H1 (cell line): Measurements from ENCODE around the gene PRKCZ. TPM values are rescaled to one million over a fixed set of nuclear protein-coding genes. Genes with fewer than 3 reads are reported as not detected.

Experiments
- CTCF ChIA-PET: fragments of 300-600 bp; sonication (Branson Sonifier 250); formaldehyde crosslinking; loops from one replicate; lab custom pipeline; 2021; ENCODE audit not compliant: partially characterized antibody; lab: Charles Lee
- POLR2A ChIA-PET: fragments of 300-600 bp; sonication (Branson Sonifier 250); formaldehyde crosslinking; loops from one replicate; lab custom pipeline; 2021; ENCODE audit warnings: inconsistent platforms; ENCODE audit not compliant: partially characterized antibody; lab: Charles Lee
- DNase-seq, 2 experiments: peaks; one replicate each; pipeline versions ENCODE4 v3.0.0 to v3.0.0-alpha.2; 2010 to 2022; ENCODE audit warnings: low spot score in 2 of 2, low read depth in 1 of 2, mixed read lengths in 1 of 2
- FAIRE-seq: peaks from 2 replicates; lab custom pipeline; 2011; peaks lifted over from hg19 to GRCh38; lab: Jason Lieb, UNC
- H2AFZ ChIP-seq: 2 replicates; pipeline ENCODE4 v1.8.1; 2012; ENCODE audit warnings: low read length, inconsistent platforms
- H2AK5ac ChIP-seq: 2 replicates; pipeline ENCODE4 v1.6.1; 2013; ENCODE audit warnings: low read depth, low read length
- H2BK120ac ChIP-seq: replicated peaks from 2 replicates; pipeline ENCODE3; 2013; ENCODE audit warnings: low read depth, low read length, inconsistent platforms
- H2BK12ac ChIP-seq: 2 replicates; pipeline ENCODE4 v1.6.1; 2013; ENCODE audit warnings: low read depth, low read length
- H2BK15ac ChIP-seq: 2 replicates; pipeline ENCODE4 v1.6.1; 2013; ENCODE audit warnings: low read length
- H2BK20ac ChIP-seq: 2 replicates; pipeline ENCODE4 v1.6.1; 2013; ENCODE audit warnings: low read length
- H2BK5ac ChIP-seq: 2 replicates; pipeline ENCODE4 v1.6.1; 2013; ENCODE audit warnings: low read depth, low read length
- H3K14ac ChIP-seq: 2 replicates; pipeline ENCODE4 v1.6.1; 2013; ENCODE audit warnings: inconsistent platforms; ENCODE audit not compliant: insufficient read length
- H3K18ac ChIP-seq: 2 replicates; pipeline ENCODE4 v1.6.1; 2013; ENCODE audit warnings: low read length; ENCODE audit errors: extremely low read depth
- H3K23ac ChIP-seq: 2 replicates; pipeline ENCODE4 v1.6.1; 2013; ENCODE audit warnings: inconsistent platforms; ENCODE audit not compliant: insufficient read length
- H3K23me2 ChIP-seq: 2 replicates; pipeline ENCODE4 v1.6.1; 2013; ENCODE audit warnings: low read depth, low read length
- H3K27ac ChIP-seq: 2 replicates; pipeline ENCODE4 v1.6.1; 2011; ENCODE audit warnings: low read depth, low read length, inconsistent platforms
- H3K27me3 ChIP-seq, 4 experiments: replicated peaks in 1 of 4; 1 replicate in 1 of 4; 2 replicates in 3 of 4; pipeline versions ENCODE4 v1.6.1 to v1.8.1; 2011 to 2013; ENCODE audit warnings: low read length in 3 of 4, mild to moderate bottlenecking in 3 of 4, inconsistent platforms in 2 of 4, mixed read lengths in 2 of 4, moderate library complexity in 1 of 4; ENCODE audit not compliant: control insufficient read depth in 3 of 4, insufficient read depth in 3 of 4; ENCODE audit errors: extremely low read depth in 1 of 4
- H3K36me3 ChIP-seq, 4 experiments: 2 replicates each; pipeline versions ENCODE4 v1.6.1 to v1.8.1; 2011 to 2013; ENCODE audit warnings: mild to moderate bottlenecking in 4 of 4, low read length in 3 of 4, moderate library complexity in 2 of 4, control low read depth in 1 of 4, inconsistent platforms in 1 of 4; ENCODE audit not compliant: insufficient read depth in 4 of 4, control insufficient read depth in 2 of 4
- H3K4ac ChIP-seq: replicated peaks from 2 replicates; pipeline ENCODE3; 2013; ENCODE audit warnings: low read length, low read depth, mixed read lengths, inconsistent platforms; ENCODE audit not compliant: insufficient read length
- H3K4me1 ChIP-seq, 4 experiments: replicated peaks in 1 of 4; 1 replicate in 1 of 4; 2 replicates in 3 of 4; pipeline versions ENCODE4 v1.6.1 to v1.8.1; 2011 to 2013; ENCODE audit warnings: low read length in 3 of 4, inconsistent platforms in 2 of 4, mixed read lengths in 1 of 4; ENCODE audit not compliant: insufficient read depth in 4 of 4, control insufficient read depth in 3 of 4
- H3K4me2 ChIP-seq, 2 experiments: 2 replicates each; pipeline versions ENCODE4 v1.6.1 to v1.8.1; 2011 to 2013; ENCODE audit warnings: low read depth in 2 of 2, low read length in 2 of 2, control low read depth in 1 of 2, inconsistent platforms in 1 of 2, mild to moderate bottlenecking in 1 of 2; ENCODE audit not compliant: insufficient read depth in 1 of 2
- H3K4me3 ChIP-seq, 4 experiments: fragments of 200-600, 300-600 bp in 1 of 4; sonication (generic), shearing (Covaris generic), sonication (Bioruptor Twin) in 1 of 4; 2 replicates each; pipeline versions ENCODE4 v1.5.1 to v1.8.1; 2011 to 2016; ENCODE audit warnings: low read length in 4 of 4, low read depth in 3 of 4, control low read depth in 2 of 4, inconsistent platforms in 2 of 4, mild to moderate bottlenecking in 2 of 4, mixed read lengths in 1 of 4, moderate library complexity in 1 of 4; ENCODE audit not compliant: insufficient read depth in 2 of 4; ENCODE audit errors: extremely low read depth in 1 of 4
- H3K56ac ChIP-seq: replicated peaks from 2 replicates; pipeline ENCODE3; 2013; ENCODE audit warnings: low read depth, mild to moderate bottlenecking, mixed read lengths, low read length, inconsistent platforms; ENCODE audit not compliant: insufficient read length
- H3K79me1 ChIP-seq: 2 replicates; pipeline ENCODE4 v1.6.1; 2013; ENCODE audit warnings: low read depth, low read length, control low read depth
- H3K79me2 ChIP-seq, 2 experiments: 2 replicates each; pipeline versions ENCODE4 v1.6.1 to v1.8.1; 2012 to 2013; ENCODE audit warnings: low read length in 2 of 2, mild to moderate bottlenecking in 2 of 2, inconsistent platforms in 1 of 2; ENCODE audit not compliant: insufficient read depth in 2 of 2, control insufficient read depth in 1 of 2
- H3K9ac ChIP-seq, 4 experiments: replicated peaks in 1 of 4; 1 replicate in 1 of 4; 2 replicates in 3 of 4; pipeline versions ENCODE4 v1.6.1 to v1.8.1; 2011 to 2013; ENCODE audit warnings: low read depth in 3 of 4, low read length in 3 of 4, control low read depth in 2 of 4, mild to moderate bottlenecking in 2 of 4, moderate library complexity in 2 of 4, inconsistent platforms in 1 of 4; ENCODE audit errors: extremely low read depth in 1 of 4
- H3K9me3 ChIP-seq, 2 experiments: 2 replicates each; pipeline versions ENCODE4 v1.6.1 to v1.8.1; 2012 to 2013; ENCODE audit warnings: mild to moderate bottlenecking in 2 of 2, moderate library complexity in 2 of 2, control low read depth in 1 of 2, inconsistent platforms in 1 of 2, low read depth in 1 of 2, low read length in 1 of 2, mixed read lengths in 1 of 2; ENCODE audit not compliant: insufficient read depth in 2 of 2
- H4K20me1 ChIP-seq, 2 experiments: replicated peaks in 1 of 2; 2 replicates each; pipeline versions ENCODE3 to v1.8.1; 2011 to 2013; ENCODE audit warnings: inconsistent platforms in 2 of 2, low read length in 2 of 2, mild to moderate bottlenecking in 1 of 2; ENCODE audit not compliant: insufficient read depth in 2 of 2, control insufficient read depth in 1 of 2
- H4K5ac ChIP-seq: 2 replicates; pipeline ENCODE4 v1.6.1; 2013; ENCODE audit warnings: low read length, low read depth, mixed read lengths, inconsistent platforms; ENCODE audit not compliant: insufficient read length
- H4K8ac ChIP-seq: 2 replicates; pipeline ENCODE4 v1.8.0; 2013; ENCODE audit warnings: mild to moderate bottlenecking, moderate library complexity, low read length, inconsistent platforms; ENCODE audit not compliant: insufficient read depth; ENCODE audit errors: extremely low read depth
- H4K91ac ChIP-seq: replicated peaks from 2 replicates; pipeline ENCODE3; 2013; ENCODE audit warnings: low read length, mixed read lengths, inconsistent platforms; ENCODE audit not compliant: insufficient read length
- CEBPB ChIP-seq: IDR thresholded peaks from 2 replicates; pipeline ENCODE4 v1.6.1; 2012; ENCODE audit warnings: low read depth, low read length
- CHD1 ChIP-seq: IDR thresholded peaks from 2 replicates; pipeline ENCODE4 v1.6.1; 2012; ENCODE audit warnings: low read depth, low read length, improper control_type of control experiment
- CHD2 ChIP-seq: IDR thresholded peaks from 2 replicates; pipeline ENCODE4 v1.6.1; 2012; ENCODE audit warnings: low read length, improper control_type of control experiment
- EP300 ChIP-seq, 2 experiments: IDR thresholded peaks; 1 replicate in 1 of 2; 2 replicates in 1 of 2; pipeline ENCODE4 v1.6.1; 2011 to 2012; ENCODE audit warnings: low read depth in 2 of 2, low read length in 2 of 2, mild to moderate bottlenecking in 2 of 2, borderline replicate concordance in 1 of 2, inconsistent platforms in 1 of 2, moderate library complexity in 1 of 2
- FOSL1 ChIP-seq: IDR thresholded peaks from 2 replicates; pipeline ENCODE4 v1.6.1; 2011; ENCODE audit warnings: mild to moderate bottlenecking, low read depth, low read length, moderate library complexity; ENCODE audit not compliant: insufficient read depth
- GABPA ChIP-seq: IDR thresholded peaks from 2 replicates; pipeline ENCODE4 v1.6.1; 2011; ENCODE audit warnings: mild to moderate bottlenecking, low read length, moderate library complexity, borderline replicate concordance; ENCODE audit not compliant: insufficient read depth
- HDAC6 ChIP-seq: IDR thresholded peaks from one replicate; pipeline ENCODE4 v1.7.1; 2012; ENCODE audit warnings: low read depth, mild to moderate bottlenecking, inconsistent platforms, low read length, moderate library complexity
- POLR2AphosphoS5 ChIP-seq: IDR thresholded peaks from 2 replicates; pipeline ENCODE4 v1.6.1; 2011; ENCODE audit warnings: low read depth, low read length
- RBBP5 ChIP-seq: IDR thresholded peaks from 2 replicates; pipeline ENCODE4 v1.7.1; 2012; ENCODE audit warnings: low read depth, mild to moderate bottlenecking, inconsistent platforms, low read length, moderate library complexity, borderline replicate concordance
- SAP30 ChIP-seq: fragments of 300-600 bp; sonication (generic); IDR thresholded peaks from 2 replicates; pipeline ENCODE4 v1.7.1; 2012; ENCODE audit warnings: low read length, moderate library complexity, mild to moderate bottlenecking, inconsistent platforms; ENCODE audit not compliant: insufficient read depth, insufficient replicate concordance
- TAF7 ChIP-seq: optimal IDR thresholded peaks from 2 replicates; pipeline ENCODE3; 2011; ENCODE audit warnings: low read depth, mild to moderate bottlenecking, inconsistent platforms, low read length, moderate library complexity, borderline replicate concordance
- YY1 ChIP-seq: IDR thresholded peaks from 2 replicates; pipeline ENCODE4 v1.6.1; 2011; ENCODE audit warnings: low read depth, mild to moderate bottlenecking, low read length
- WGBS, 2 experiments: shearing (Covaris generic) in 1 of 2; methylation state at CpG; one replicate each; pipeline versions ENCODE4 v1.1.6 to v1.1.7; 2013 to 2015; ENCODE audit warnings: low lambda C conversion rate in 2 of 2, mixed read lengths in 2 of 2, inconsistent platforms in 1 of 2, low coverage in 1 of 2, missing lambda C conversion rate in 1 of 2; ENCODE audit not compliant: insufficient replicate concordance in 2 of 2, insufficient coverage in 1 of 2, insufficient read length in 1 of 2; ENCODE audit errors: extremely low coverage in 1 of 2, missing lambda C conversion rate in 1 of 2; 5-methylcytosine and 5-hydroxymethylcytosine counted together
- polyA plus RNA-seq, 7 experiments: library from polyadenylated mRNA; depleted of rRNA in 3 of 7; stranded (reverse) in 5 of 7; unstranded in 2 of 7; fragments of >200 nt in 5 of 7; fragments of 200-250 nt in 2 of 7; gene quantifications; 1 replicate in 5 of 7; 2 replicates in 1 of 7; 4 replicates in 1 of 7; pipeline versions ENCODE4 v1.2.1 to v1.2.3, GENCODE V29; 2011 to 2013; ENCODE audit warnings: missing spikeins in 2 of 7, mixed read lengths in 2 of 7
- total RNA-seq: library from RNA; stranded (reverse); fragmentation: NEBNext Ultra II Directional; extraction: Animal tissue kit (Norgen Biotek cat#: 25700); gene quantifications from 2 replicates; pipeline ENCODE4 v1.2.1, GENCODE V29; 2021
- TF ChIP-seq, protein P1 (sequence below): IDR thresholded peaks from 2 replicates; pipeline ENCODE4 v1.6.1; 2011; ENCODE audit warnings: low read length, improper control_type of control experiment

PRKCZ gene
- total and polyA plus RNA-seq, 2 of the 8 experiments (the other 6 are each of a cell fraction or from before 2014, with no cell fraction given) = 37.4 to 45.1 TPM

DNA sequence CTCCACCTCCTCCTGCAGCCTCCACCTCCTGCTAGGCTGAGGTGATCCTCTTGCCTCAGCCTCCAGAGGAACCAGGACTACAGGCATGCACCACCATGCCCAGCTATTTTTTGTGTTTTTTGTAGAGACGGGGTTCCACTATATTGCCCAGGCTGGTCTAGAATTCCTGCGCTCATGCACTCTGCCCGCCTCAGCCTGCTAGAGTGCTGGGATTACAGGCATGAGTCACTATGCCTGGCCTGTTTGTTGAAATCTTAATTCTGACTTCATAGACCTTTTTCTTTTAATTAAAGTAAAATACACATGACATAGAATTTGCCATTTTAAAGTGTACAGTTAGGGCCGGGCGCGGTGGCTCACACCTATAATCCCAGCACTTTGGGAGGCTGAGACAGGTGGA is 101.7 kb downstream of the PRKCZ start:
- TF ChIP-seq EP300 (IDR thresholded peaks at IDR 0.05; ENCODE audit: borderline replicate concordance in 1 of 2, low read depth in 2 of 2, low read length in 2 of 2) (no peak), YY1 (no peak), CHD1 (no peak), CEBPB (no peak), HDAC6 (no peak), SAP30 (no peak), FOSL1 (no peak), TAF7 (no peak), RBBP5 (no peak), GABPA (no peak), CHD2 (no peak), POLR2AphosphoS5 (no peak)
- TF ChIP-seq, protein P1, sequence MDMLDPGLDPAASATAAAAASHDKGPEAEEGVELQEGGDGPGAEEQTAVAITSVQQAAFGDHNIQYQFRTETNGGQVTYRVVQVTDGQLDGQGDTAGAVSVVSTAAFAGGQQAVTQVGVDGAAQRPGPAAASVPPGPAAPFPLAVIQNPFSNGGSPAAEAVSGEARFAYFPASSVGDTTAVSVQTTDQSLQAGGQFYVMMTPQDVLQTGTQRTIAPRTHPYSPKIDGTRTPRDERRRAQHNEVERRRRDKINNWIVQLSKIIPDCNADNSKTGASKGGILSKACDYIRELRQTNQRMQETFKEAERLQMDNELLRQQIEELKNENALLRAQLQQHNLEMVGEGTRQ = no peak
- no peak overlapping the region for H3K23ac ChIP-seq
- no peak overlapping the region for H3K18ac ChIP-seq
- H2BK120ac ChIP-seq = no peak overlapping the region
- H3K4ac ChIP-seq = no peak overlapping the region
- peaks cover 0 to 18% (median 10%) of the 10 kb centered on the region in 4 experiments; a peak in 6 of 8 replicates for H3K36me3 ChIP-seq
- DNase-seq = no peak
- H3K4me1 ChIP-seq = no peaks in the 10 kb centered on the region
- H3K56ac ChIP-seq = no peak overlapping the region
- H2BK20ac ChIP-seq = no peak overlapping the region
- no peak overlapping the region for H3K9ac ChIP-seq
- no peak overlapping the region for H4K8ac ChIP-seq
- H3K79me1 ChIP-seq = no peaks in the 10 kb centered on the region; the same call in none of the 2 replicates
- H3K23me2 ChIP-seq = peaks cover 13% of the 10 kb centered on the region; the same call in 1 of the 2 replicates
- POLR2A ChIA-PET = no interaction called here
- peaks cover 0 to 17% of the 10 kb centered on the region in 2 experiments for H4K20me1 ChIP-seq
- H3K14ac ChIP-seq = no peak overlapping the region
- H2BK12ac ChIP-seq = no peak overlapping the region
- CTCF ChIA-PET = interaction anchor here (1.0 to 4.5 kb wide), 3 partner anchors 12 to 108 kb away, joined by 3 to 47 read pairs (median 12); no protein-coding TSS in a partner anchor
- FAIRE-seq = no peak
- H3K4me2 ChIP-seq = no peak overlapping the region
- H3K9me3 ChIP-seq = no peaks in the 10 kb centered on the region
- H3K4me3 ChIP-seq = no peak overlapping the region
- no peaks in the 10 kb centered on the region for H3K27me3 ChIP-seq
- no peak overlapping the region for H3K27ac ChIP-seq
- no peak overlapping the region for H2AFZ ChIP-seq
- 96% methylated on average over 6 of the region's 6 CpGs; no CpG with 5 or more reads in 1 of the 2 experiments for WGBS, 2 experiments
- no peak overlapping the region for H4K5ac ChIP-seq
- H3K79me2 ChIP-seq = peaks cover 0 to 4% of the 10 kb centered on the region in 2 experiments; a peak in 1 of 4 replicates
- H2BK15ac ChIP-seq = no peak overlapping the region
- H2BK5ac ChIP-seq = no peak overlapping the region
- no peak overlapping the region for H2AK5ac ChIP-seq
- H4K91ac ChIP-seq = no peak overlapping the region
